Stimulated activated CD8-positive, alpha-beta memory T cell treated with anti-CD3 and anti-CD28 coated beads, Interleukin-15, amount 100 ng/mL, for 48 hours (primary cell): ENCODE results near the gene SESN3.
A peak's percentile ranks its signal among the peaks of the same experiment; 100 is the strongest.
"Not testable (repeated sequence)": the region's sequence is repeated elsewhere in the genome, so short reads cannot be mapped to it uniquely, and the experiment has no call there.

Experiments
- DNase-seq, 2 donors: peaks; one replicate each; pipeline ENCODE4 v3.0.0-alpha.2; 2020; ENCODE audit warnings: low read depth in 2 of 2

The SESN3 gene

GRCh38 chr11:95152876-95153856 is 77.8 kb downstream of the SESN3 start:
- DNase-seq, result no peak

- peak; percentile 83 to 84 for DNase-seq
Measured at GRCh38 chr11:95150956-95151684, 79.9 kb downstream of the SESN3 start.

- DNase-seq, result no peak
Measured at GRCh38 chr11:95149651-95150364, 81.2 kb downstream of the SESN3 start.

DNA sequence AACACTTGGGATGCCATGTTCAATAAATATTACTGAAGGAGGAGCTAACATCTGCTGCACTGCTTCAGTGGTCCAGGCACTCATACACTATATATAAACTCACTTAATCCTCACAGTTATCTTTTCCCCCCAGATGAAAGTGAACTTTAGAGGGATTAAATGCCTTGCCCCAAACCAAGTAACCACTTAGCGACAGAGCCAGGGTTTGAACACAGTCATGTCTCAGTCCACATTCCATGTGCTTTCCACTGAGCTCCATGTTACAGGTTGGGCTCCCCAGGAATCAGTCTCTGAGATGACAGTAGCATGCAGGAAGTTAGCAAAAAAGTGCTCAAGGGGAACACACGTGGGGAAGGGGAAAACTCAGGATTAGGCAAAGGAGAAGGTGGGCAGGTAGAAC is 82.1 kb downstream of the SESN3 start:
- no peak for DNase-seq

DNA sequence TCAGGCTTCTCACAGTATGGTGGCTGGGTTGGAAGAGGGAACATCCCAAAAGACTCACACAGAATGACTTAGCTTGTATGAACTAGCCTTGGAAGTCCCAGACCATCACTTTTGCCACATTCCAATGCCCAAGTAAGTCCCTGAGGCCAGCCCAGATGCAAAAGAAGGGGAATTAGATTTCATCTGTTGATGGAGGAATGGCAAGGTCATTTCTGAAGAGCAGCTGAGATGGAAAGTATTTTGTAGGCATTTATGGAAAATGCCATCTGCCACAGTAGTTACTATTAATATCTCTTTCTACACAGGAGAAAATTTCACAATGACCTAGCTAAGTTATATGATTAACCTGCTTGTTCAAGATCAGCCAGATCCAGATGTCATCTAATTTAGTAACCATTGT is 82.6 kb downstream of the SESN3 start:
- no peak for DNase-seq

GRCh38 chr11:95147364-95147905 is 83.6 kb downstream of the SESN3 start:
- DNase-seq, result no peak

DNA sequence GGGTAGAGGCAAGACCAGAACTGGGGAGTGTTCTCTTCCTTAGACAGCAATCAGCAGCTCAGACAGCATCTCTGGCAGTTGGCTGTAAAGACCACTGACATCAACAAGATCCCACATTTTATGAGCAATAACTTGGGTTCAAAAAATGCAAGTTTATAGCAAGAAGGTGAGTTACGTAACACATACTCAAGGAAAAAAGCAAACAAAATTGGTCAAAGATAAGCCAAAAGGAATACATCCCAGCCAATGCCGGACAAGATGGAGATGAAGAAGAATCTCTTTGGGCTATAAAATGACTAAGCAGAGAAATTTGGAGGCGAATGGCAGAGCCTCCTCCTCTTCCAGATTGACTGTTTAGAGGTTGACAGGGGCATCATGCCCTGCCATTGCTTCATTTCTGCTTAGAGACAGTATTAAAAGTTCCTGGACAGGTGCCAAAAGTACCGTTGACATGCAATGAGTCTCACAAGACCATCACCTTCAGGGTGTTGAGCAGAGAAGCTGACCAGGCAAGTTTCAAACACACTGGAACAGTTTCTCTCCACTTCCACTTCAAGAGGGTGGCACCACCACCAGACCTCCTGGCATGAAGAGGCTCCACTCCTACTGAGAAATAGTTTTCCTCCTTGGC is 85.5 kb downstream of the SESN3 start:
- no peak for DNase-seq

DNA sequence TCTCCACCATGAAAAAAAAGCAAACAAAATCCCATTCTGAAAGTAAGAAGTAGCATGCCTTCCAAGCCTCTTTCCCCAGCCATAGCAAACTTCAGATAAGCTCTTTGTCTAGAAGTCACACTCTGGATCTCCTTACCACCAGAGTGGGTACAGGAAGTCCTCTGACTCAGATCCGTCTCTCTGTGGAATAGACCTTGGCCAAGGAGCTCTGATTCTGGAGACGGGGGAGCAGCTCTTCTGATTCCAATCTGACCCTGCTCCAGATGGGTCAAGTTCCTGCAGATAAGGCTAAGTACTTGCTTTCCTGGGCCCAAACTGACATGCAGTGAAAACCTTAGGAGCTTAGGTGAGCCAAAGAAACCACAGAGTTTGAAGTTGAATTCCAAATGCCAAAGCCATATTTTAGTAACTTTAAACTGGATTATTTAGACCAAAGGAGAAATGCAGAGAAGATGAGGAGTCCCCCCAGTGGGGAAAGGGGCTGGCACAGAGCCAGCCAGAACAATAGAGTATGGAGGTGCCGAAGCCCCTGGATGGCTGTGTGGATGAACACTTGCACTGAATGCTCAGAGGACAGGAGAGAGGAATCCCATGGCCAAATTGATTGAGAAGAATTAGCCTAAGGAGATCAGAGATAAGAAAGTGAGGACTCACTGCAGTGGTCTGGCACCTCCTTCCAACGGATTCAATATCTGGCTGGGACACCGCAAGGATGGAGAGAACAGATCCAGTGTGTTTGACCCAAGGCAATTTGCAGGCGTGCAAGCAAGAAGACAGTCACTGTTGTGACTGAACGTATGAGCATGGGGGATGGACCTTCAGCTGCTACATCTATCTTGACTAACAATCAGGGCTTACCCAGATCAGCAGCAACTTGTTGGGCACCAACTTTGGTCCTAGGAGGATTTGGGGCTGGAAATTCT is 86.4 kb downstream of the SESN3 start:
- no peak for DNase-seq

DNA sequence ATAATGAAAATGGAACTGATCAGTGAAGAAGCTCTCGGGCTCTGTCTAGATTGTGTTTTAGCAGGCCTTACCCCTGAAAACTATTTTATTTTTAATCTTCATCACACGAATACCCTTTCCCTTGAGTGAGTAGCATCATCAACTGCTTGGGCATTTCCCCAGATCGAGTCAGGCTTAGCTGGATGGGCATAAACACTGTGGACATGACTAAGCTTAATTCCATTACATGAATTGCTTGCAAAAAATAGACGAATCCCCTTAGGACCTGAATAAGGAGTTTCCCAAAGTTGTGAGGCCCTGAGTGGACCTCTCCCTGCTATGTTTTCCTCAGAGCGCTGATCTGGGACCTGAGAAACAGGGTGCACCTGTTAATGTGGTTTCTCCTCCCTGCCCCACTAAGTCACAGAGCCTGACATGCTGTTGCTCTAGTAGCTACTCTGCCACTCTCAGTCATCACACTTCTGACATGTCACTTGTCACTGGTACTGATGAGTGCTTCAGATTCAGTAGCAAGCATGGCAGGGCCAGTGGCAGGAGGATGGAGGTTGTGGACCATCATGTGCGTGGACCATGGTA is 87.8 kb downstream of the SESN3 start:
- DNase-seq, result no peak

DNA sequence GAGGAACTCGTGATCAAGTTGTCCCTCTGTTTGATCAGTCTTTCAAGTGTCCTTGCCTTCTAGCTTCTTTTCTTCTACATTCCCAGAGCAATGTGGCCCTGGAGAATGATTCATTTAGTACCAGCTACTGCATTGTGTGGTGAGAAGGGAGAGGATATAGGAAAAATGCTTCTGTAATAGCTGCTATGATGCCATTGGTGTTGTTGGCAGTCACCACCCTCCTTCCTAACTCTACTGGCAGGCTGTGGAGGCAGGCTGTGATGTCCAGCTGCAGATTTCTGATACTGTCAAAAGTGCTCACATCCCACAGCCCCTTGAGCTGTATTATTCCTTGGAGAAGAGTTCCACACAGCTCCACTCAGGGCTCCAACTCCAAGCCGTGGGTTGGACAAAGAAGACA is 88.6 kb downstream of the SESN3 start:
- DNase-seq, result no peak

- DNase-seq, result no peak
Measured at GRCh38 chr11:95140397-95141033, 90.5 kb downstream of the SESN3 start.

GRCh38 chr11:95138448-95138847 is 92.6 kb downstream of the SESN3 start:
- no peak for DNase-seq

- no peak for DNase-seq
Measured at GRCh38 chr11:95137299-95137698, 93.7 kb downstream of the SESN3 start.

DNA sequence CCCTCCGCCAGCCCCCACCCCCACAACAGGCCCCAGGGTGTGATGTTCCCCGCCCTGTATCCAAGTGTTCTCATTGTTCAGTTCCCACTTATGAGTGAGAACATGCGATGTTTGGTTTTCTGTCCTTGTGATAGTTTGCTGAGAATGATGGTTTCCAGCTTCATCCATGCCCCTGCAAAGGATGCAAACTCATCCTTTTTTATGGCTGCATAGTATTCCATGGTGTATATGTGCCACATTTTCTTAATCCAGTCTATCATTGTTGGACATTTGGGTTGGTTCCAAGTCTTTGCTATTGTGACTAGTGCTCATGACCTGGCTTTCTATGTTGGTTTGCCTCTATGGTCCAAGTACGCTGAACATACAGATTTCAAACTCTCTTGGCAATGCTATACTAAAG is 94.3 kb downstream of the SESN3 start:
- not testable (repeated sequence) for DNase-seq

- no peak for DNase-seq
Measured at GRCh38 chr11:95135880-95136279, 95.1 kb downstream of the SESN3 start.

GRCh38 chr11:95135155-95135554 is 95.8 kb downstream of the SESN3 start:
- no peak for DNase-seq

DNA sequence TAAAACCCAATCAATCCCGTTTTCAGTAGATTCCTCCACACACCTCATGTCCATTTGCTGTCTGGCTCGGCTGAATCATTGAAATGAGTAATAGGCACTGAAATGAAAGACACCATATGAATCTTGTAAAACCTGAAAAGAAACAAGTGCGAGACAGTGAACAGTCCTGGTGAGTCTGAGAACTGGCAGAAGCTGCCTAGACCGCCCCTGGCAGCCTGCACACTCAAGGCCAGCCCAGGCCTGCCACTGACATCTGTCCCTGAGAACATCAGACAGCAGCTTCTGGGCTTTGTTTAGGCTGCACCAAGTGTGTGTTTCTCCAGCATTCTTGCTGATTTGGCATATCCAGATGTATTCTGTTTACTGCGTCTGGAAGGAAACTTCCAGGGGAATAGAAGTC is 96.5 kb downstream of the SESN3 start:
- DNase-seq, result no peak

GRCh38 chr11:95132956-95133355 is 98.0 kb downstream of the SESN3 start:
- DNase-seq, result no peak

GRCh38 chr11:95128602-95129001 is 102.4 kb downstream of the SESN3 start:
- DNase-seq, result no peak

GRCh38 chr11:95123556-95123955 is 107.4 kb downstream of the SESN3 start:
- no peak for DNase-seq
